Choroid plexus epithelial cell (primary cell): ENCODE measurements around the gene ARL4D.
A peak's percentile ranks its signal among the peaks of the same experiment; 100 is the strongest.
"Not testable (repeated sequence)": the region's sequence is repeated elsewhere in the genome, so short reads cannot be mapped to it uniquely, and the experiment has no call there.

Experiments
- DNase-seq: peaks from one replicate; pipeline ENCODE4 v3.0.0-alpha.2; 2010; ENCODE audit warnings: low read depth
- H3K4me3 ChIP-seq: 2 replicates; pipeline ENCODE4 v1.5.1; 2011; ENCODE audit warnings: low read depth, mild to moderate bottlenecking, control low read depth, low read length, moderate library complexity
- CTCF ChIP-seq: conservative IDR thresholded peaks from 2 replicates; pipeline ENCODE4 v1.5.1; 2011; ENCODE audit warnings: low read depth, mild to moderate bottlenecking, control low read depth, inconsistent platforms, low read length, moderate library complexity

Gene ARL4D

DNA sequence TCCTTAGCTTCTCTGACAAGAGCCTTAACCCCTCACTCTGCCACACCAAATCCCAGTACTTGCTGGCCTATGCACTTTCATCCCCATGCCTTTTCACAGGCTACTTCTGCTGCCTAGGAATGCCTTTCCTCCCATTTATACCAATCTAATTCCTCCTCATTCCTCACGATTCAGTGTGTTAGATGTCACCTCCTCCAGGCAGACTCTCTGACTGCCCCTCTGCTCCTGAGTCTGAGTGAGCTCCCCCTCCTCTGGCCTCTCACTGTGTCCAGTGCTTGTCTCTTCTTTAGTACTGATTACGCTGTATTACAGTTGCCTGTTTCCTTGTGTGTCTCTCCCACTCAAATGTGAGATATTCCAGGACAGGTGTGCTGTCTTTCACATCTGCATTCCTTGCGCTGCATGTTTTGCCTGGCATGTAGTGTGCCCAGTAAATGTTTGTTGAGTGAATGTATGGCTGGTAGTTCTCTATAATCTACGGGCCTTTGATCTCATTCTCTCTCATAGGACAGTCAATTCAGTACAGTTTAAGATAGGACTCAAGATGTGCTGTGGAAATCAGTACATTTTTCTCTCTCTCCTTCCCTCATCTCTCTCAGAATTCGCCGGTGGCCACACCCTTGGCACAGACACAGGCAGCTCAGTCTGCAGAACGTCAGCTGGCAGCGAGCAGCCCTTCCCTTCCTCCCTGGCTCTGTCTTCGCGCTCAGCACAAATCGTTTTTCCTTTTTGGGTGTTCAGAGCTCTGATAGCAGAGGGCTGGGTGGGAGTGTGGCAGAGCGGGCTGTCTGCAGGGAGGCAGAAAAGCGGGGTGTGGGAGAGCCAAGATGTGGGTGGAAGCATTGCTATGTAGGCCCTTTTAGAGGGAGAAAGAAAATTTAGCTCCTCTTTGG lies 18.5 kb downstream of the ARL4D start:
- peak; percentile 33 for DNase-seq
- no peak overlapping the region for H3K4me3 ChIP-seq
- TF ChIP-seq CTCF, result no peak

GRCh38 chr17:43418441-43419374 lies 19.9 kb downstream of the ARL4D start:
- peak; percentile 18 for TF ChIP-seq CTCF
- H3K4me3 ChIP-seq, result peak overlapping the region; percentile 18
- peak; percentile 90 for DNase-seq

GRCh38 chr17:43419375-43419882 lies 20.6 kb downstream of the ARL4D start:
- not testable (repeated sequence) for H3K4me3 ChIP-seq, DNase-seq

DNA sequence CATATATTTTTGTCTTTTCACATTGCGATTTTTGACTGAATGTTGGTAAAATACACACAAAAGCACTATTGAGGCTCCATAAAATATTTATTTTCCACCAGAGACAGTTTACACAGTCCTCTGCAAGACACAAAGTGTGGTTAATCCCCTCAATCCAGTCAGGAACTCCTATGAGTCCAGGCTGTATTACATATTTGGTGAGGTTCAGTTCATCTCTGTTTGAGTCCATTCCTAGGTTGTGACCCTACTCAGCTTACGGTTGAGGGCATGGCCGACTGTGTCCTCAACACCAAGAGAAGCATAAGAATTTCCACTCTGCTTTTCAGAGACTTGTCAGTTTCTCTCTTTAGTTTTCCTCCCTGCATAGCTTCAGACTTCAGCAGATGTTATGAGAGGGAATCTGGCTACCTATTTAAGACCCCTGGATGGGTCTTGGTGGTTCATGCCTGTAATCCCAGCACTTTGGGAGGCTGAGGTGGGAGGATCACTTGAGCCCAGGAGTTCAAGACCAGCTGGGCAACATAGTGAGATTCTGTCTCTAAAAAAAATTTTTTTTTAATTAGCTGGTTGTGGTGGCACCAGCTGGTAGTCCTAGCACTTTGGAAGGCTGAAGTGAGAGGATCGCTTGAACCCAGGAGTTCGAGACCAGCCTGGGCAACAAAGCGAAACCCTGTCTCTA lies 25.1 kb downstream of the ARL4D start:
- TF ChIP-seq CTCF, result no peak
- no peak overlapping the region for H3K4me3 ChIP-seq
- DNase-seq, result no peak

DNA sequence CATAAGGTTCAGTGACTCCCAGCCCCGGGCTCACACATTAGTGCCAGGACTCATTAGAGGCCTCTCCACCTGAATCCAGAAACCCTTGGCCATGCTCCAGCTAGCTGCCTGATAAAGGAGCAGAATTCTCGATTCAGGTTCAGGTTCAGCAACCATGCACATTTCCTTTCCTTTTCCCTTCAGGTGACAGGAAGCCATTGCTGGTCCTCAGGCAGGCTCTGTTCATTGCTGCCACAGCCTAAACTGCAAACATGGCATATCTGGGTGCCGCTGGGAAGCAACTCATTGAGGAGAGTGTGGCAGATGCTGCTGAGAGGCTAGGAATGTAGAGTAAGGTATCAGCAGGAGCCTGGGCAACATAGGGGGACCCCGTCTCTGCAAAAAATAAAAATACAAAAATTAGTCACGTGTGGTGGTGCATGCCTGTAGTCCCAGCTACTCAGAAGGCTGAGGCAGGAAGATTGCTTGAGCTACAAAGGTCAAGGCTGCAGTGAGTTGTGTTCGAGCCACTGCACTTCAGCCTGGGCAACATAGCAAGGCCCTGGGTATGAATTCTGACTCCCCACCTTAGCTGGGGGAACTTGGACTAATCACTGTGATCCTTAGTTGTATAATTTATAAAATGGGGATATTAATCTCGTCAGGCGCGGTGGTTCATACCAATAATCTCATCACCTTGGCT lies 28.7 kb downstream of the ARL4D start:
- no peak for TF ChIP-seq CTCF
- no peak overlapping the region for H3K4me3 ChIP-seq
- no peak for DNase-seq

DNA sequence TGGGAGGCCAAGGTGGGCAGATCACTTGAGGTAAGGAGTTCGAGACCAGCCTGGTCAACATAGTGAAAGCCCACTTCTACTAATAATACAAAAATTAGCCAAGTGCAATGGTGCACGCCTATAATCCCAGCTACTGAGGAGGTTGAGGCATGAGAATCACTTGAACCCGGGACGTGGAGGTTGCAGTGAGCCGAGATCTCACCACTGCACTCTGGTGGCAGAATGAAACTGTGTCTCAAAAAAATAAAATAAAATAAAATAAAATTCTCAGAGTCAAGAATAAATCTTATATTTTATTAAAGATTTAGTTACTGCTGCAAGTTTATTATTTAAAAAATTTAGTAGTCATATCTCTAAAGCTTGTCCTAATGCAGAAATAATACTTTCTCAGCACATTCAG lies 29.7 kb downstream of the ARL4D start:
- DNase-seq, result no peak
- TF ChIP-seq CTCF, result peak; percentile 47

More for the DNA sequence above, 29.7 kb downstream of the ARL4D start:
- no peak overlapping the region for H3K4me3 ChIP-seq
